Memory B cell (primary cell): Measurements from ENCODE around the gene ZC3H18.
A peak's percentile ranks its signal among the peaks of the same experiment; 100 is the strongest.
"Not testable (repeated sequence)": the region's sequence is repeated elsewhere in the genome, so short reads cannot be mapped to it uniquely, and the experiment has no call there.

Experiments used
- ATAC-seq: fragments of 150-1000 bp; cut with Tn5 transposase; 2 replicates; pipeline ENCODE4 v1.10.0; 2021; ENCODE audit warnings: low read depth, mild to moderate bottlenecking, moderate library complexity
- DNase-seq, 2 donors: peaks; one replicate each; pipeline ENCODE4 v3.0.0; 2022; ENCODE audit warnings: low spot score in 2 of 2
- H3K27ac Mint-ChIP-seq: one replicate; pipeline ENCODE4 v1.8.0; 2022; ENCODE audit warnings: mild to moderate bottlenecking, moderate library complexity, mixed read lengths
- H3K27me3 Mint-ChIP-seq: one replicate; pipeline ENCODE4 v1.8.0; 2022; ENCODE audit warnings: mixed read lengths
- H3K36me3 Mint-ChIP-seq: one replicate; pipeline ENCODE4 v1.8.0; 2022; ENCODE audit warnings: mild to moderate bottlenecking, mixed read lengths
- H3K4me1 Mint-ChIP-seq: one replicate; pipeline ENCODE4 v1.8.0; 2022; ENCODE audit warnings: mixed read lengths
- H3K4me3 Mint-ChIP-seq: one replicate; pipeline ENCODE4 v1.8.0; 2022; ENCODE audit warnings: mild to moderate bottlenecking, moderate library complexity, mixed read lengths
- H3K9me3 Mint-ChIP-seq: one replicate; pipeline ENCODE4 v1.8.0; 2022; ENCODE audit warnings: mixed read lengths

Gene ZC3H18

DNA sequence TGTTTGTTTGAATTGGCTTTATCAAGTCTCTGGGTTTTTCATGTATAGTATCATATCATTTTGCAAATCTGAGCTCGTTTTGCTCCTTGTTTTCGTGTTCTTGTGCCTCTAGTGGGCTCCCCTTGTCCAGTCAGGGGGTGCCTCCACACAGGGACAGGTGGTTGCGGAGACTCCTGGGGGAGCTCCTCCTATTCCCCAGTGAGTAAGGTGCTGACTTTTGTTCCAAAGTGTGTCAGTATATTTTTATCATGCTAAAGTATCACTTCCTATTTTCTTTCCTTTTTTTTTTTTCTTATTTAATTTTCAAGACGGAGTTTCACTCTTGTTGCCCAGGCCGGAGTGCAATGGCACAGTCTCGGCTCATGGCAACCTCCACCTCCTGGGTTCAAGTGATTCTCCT lies 37.9 kb downstream of the ZC3H18 start:
- no peak for DNase-seq
- Mint-ChIP-seq H3K4me1 (peaks cover 16% of the 10 kb centered on the region), H3K36me3 (peaks cover 20% of the 10 kb centered on the region), H3K27me3 (no peaks in the 10 kb centered on the region), H3K27ac (no peak overlapping the region), H3K9me3 (no peaks in the 10 kb centered on the region), H3K4me3 (peak overlapping the region; percentile 27)
- ATAC-seq = peak; percentile 59

GRCh38 chr16:88609426-88609825 lies 39.2 kb downstream of the ZC3H18 start:
- not testable (repeated sequence) for ATAC-seq, H3K27ac Mint-ChIP-seq, DNase-seq, H3K9me3 Mint-ChIP-seq, H3K27me3 Mint-ChIP-seq, H3K4me3 Mint-ChIP-seq
- Mint-ChIP-seq H3K36me3 (peaks cover 28% of the 10 kb centered on the region), H3K4me1 (peaks cover 16% of the 10 kb centered on the region)

DNA sequence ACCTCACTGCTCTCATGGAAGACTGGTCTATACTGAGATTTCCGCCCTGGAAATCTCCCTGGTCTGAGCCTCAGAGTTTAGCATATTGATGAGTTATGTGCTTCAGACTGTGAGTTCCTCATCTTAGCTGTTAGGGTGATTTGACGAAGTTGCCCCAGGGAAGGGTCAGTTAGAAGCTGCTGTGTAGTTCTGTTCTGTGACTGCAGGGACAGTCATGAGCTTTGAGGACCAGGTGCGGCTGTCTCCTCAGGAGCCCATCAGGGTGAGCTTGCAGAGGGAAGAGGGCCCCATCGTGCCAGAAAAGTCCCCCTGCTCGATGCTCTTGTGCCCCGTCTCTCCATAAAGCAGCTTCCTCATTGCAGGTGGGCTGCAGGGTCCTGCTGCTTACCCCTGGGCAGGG lies 39.9 kb downstream of the ZC3H18 start:
- Mint-ChIP-seq H3K9me3 (no peaks in the 10 kb centered on the region), H3K27ac (no peak overlapping the region), H3K27me3 (no peaks in the 10 kb centered on the region), H3K4me3 (no peak overlapping the region), H3K36me3 (peaks cover 32% of the 10 kb centered on the region), H3K4me1 (peaks cover 17% of the 10 kb centered on the region)
- ATAC-seq (no peak), DNase-seq (no peak)

- Mint-ChIP-seq H3K4me1 (peaks cover 19% of the 10 kb centered on the region), H3K27me3 (no peaks in the 10 kb centered on the region), H3K9me3 (no peaks in the 10 kb centered on the region), H3K4me3 (no peak overlapping the region), H3K36me3 (peaks cover 35% of the 10 kb centered on the region), H3K27ac (no peak overlapping the region)
- DNase-seq (no peak), ATAC-seq (no peak)
These were observed 41.0 kb downstream of the ZC3H18 start for GRCh38 chr16:88610909-88611812.

DNA sequence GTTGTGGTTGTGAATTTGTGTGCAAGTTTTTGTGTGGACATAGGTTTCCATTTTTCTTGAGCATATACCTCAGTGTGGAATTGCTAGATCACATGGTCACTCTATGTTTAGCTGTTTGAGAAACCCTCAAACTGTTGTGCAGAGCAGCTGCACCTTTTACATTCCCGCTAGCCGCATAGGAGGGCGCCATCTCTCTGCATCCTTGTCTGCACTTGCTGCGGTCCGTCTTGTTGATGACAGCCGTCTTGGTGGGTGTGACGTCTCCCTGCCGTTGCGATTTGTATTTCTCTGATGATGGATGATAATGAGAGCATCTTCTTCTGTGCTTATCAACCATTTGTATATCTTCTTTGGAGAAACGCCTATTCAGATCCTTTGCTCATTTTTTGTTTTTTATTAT lies 43.1 kb downstream of the ZC3H18 start:
- Mint-ChIP-seq H3K4me3 (no peak overlapping the region), H3K36me3 (peaks cover 32% of the 10 kb centered on the region), H3K4me1 (peaks cover 14% of the 10 kb centered on the region), H3K27me3 (no peaks in the 10 kb centered on the region), H3K27ac (no peak overlapping the region), H3K9me3 (no peaks in the 10 kb centered on the region)
- DNase-seq (no peak), ATAC-seq (no peak)

GRCh38 chr16:88613911-88614817 lies 44.0 kb downstream of the ZC3H18 start:
- H3K4me1 Mint-ChIP-seq = peaks cover 9% of the 10 kb centered on the region
- peaks cover 32% of the 10 kb centered on the region for H3K36me3 Mint-ChIP-seq
- H3K9me3 Mint-ChIP-seq = no peaks in the 10 kb centered on the region
- no peaks in the 10 kb centered on the region for H3K27me3 Mint-ChIP-seq
- DNase-seq (no peak), ATAC-seq (no peak)
- H3K27ac Mint-ChIP-seq = peak overlapping the region; percentile 50
- H3K4me3 Mint-ChIP-seq = no peak overlapping the region

GRCh38 chr16:88614818-88615580 lies 44.8 kb downstream of the ZC3H18 start:
- no peak overlapping the region for H3K27ac Mint-ChIP-seq
- H3K4me1 Mint-ChIP-seq = peaks cover 9% of the 10 kb centered on the region
- H3K36me3 Mint-ChIP-seq = peaks cover 28% of the 10 kb centered on the region
- DNase-seq = no peak
- H3K4me3 Mint-ChIP-seq = no peak overlapping the region
- H3K27me3 Mint-ChIP-seq = no peaks in the 10 kb centered on the region
- H3K9me3 Mint-ChIP-seq = no peaks in the 10 kb centered on the region
- no peak for ATAC-seq

DNA sequence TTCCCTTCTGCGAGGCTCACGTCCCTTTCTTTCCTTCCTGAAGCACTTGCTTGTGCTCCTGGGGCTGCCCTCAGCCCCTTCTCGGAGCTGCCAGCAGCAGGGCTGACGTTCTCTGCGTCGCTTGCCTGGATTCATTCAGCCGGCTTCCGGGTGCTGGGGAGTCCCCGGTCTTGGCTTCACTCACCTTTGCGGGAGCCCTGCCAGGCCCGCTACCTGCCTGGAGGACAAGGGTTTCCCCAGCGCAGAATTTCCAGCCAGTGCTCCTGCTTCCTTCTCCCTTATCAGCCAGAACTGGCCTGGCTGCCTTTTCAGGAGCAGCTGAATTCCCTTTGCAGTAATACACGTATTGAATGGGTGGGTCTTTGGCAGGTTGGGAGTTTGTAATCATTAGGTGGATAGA lies 46.1 kb downstream of the ZC3H18 start:
- Mint-ChIP-seq H3K9me3 (no peaks in the 10 kb centered on the region), H3K36me3 (peaks cover 22% of the 10 kb centered on the region), H3K27ac (no peak overlapping the region), H3K27me3 (no peaks in the 10 kb centered on the region), H3K4me3 (no peak overlapping the region), H3K4me1 (peaks cover 7% of the 10 kb centered on the region)
- ATAC-seq (no peak), DNase-seq (no peak)

- Mint-ChIP-seq H3K9me3 (no peaks in the 10 kb centered on the region), H3K27me3 (no peaks in the 10 kb centered on the region), H3K4me3 (no peak overlapping the region), H3K36me3 (peaks cover 22% of the 10 kb centered on the region), H3K4me1 (peaks cover 7% of the 10 kb centered on the region), H3K27ac (no peak overlapping the region)
- no peak for DNase-seq
- no peak for ATAC-seq
These were observed 46.5 kb downstream of the ZC3H18 start for GRCh38 chr16:88616736-88617135.

DNA sequence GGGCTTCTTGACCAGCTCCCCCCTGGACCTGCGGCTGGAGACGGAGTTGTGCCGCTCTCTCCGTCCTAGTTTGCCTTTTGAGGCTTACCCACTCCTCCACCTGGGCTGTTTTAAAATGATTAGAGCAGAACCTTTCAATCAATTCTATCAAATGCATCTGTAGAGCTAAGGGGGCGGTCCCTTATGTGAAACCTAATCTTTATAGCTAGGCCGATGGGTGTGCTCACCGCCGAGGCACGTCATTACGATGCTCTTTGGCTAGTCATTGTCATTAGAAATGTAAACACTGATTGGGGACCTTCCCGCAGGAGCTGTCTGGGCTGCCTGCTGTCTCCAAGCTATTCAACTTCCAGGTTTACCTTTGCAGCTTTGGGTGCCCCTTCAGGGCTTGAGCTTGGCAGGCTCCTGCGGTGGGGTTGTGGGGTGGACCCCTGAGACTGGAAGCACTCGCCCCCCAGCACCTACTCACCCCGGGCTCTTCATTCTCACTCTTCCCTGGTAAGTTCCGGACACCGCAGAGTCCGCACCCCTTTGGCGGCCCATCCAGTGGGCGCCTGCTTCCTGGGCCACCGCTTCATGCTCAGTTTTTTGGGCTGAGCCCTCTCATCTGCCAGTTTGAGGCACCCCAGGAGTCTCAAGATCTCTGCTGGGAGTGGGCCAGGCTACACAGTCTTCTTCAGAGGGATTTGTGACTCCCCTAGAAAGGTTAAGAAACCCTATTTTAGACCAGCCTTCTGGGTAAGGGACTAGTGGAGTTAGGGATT lies 47.2 kb downstream of the ZC3H18 start:
- peaks cover 23% of the 10 kb centered on the region for H3K36me3 Mint-ChIP-seq
- no peak overlapping the region for H3K4me3 Mint-ChIP-seq
- ATAC-seq (no peak), DNase-seq (no peak)
- H3K9me3 Mint-ChIP-seq = no peaks in the 10 kb centered on the region
- H3K27ac Mint-ChIP-seq = no peak overlapping the region
- peaks cover 7% of the 10 kb centered on the region for H3K4me1 Mint-ChIP-seq
- no peaks in the 10 kb centered on the region for H3K27me3 Mint-ChIP-seq

DNA sequence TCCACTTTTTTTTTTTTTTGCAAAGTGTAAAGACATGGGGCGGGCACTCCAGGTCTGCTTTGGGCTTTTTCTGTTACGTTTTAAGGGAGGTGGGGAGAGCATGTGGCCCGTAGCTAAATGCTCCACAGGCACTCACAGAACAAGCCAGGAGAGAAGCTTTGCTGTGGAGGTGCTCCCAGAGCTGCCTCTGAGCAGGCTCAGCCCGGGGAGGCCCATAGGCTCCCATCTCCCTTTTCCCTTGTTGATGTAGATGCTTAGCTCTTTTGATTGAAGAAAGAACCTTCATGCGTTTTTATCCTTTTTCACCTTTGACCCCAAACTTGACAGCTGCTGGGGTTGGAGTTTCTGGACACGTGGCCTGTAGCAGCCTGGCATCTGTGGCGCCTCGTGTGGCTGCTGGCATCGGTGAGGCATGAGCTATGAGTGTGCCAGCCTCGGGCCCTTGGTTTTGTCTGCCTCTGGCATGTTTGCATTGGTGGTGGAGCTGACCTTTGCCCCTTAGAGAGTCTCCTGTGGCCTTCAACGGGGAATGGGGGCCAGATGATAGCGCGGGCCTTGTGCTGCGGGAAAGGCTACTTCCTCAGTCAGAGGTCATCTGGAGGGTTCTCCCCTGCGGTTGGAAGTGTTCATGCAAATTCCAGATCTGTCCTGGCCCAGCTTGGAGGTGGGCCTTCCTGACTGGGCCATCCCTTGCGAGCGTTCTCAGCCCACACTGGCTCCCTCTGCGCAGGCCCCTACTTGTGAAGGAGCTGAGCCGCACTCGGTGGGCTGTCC lies 48.2 kb downstream of the ZC3H18 start:
- H3K4me1 Mint-ChIP-seq = peaks cover 10% of the 10 kb centered on the region
- H3K4me3 Mint-ChIP-seq = no peak overlapping the region

GRCh38 chr16:88618956-88619667 lies 48.9 kb downstream of the ZC3H18 start:
- H3K9me3 Mint-ChIP-seq = no peaks in the 10 kb centered on the region
- H3K4me1 Mint-ChIP-seq = peaks cover 10% of the 10 kb centered on the region
- no peak for ATAC-seq
- no peak for DNase-seq
- no peaks in the 10 kb centered on the region for H3K27me3 Mint-ChIP-seq
- peaks cover 25% of the 10 kb centered on the region for H3K36me3 Mint-ChIP-seq
- no peak overlapping the region for H3K27ac Mint-ChIP-seq
- no peak overlapping the region for H3K4me3 Mint-ChIP-seq

More for the DNA sequence above, 48.2 kb downstream of the ZC3H18 start:
- no peak overlapping the region for H3K27ac Mint-ChIP-seq
- peaks cover 26% of the 10 kb centered on the region for H3K36me3 Mint-ChIP-seq
- no peaks in the 10 kb centered on the region for H3K27me3 Mint-ChIP-seq
- ATAC-seq (no peak), DNase-seq (no peak)
- H3K9me3 Mint-ChIP-seq = no peaks in the 10 kb centered on the region
